Tibial nerve (tissue), 4 donors: ENCODE data around the gene ARL2BP. TPM values are rescaled to one million over a fixed set of nuclear protein-coding genes. Genes with fewer than 3 reads are reported as not detected.

Source experiments
- DNase-seq, 2 donors: peaks; one replicate each; pipeline ENCODE4 v3.0.0-alpha.2; 2019; ENCODE audit warnings: low spot score in 2 of 2
- H3K27ac ChIP-seq, 4 donors: fragments of 200-600 bp; sonication (generic) in 3 of 4; one replicate each; pipeline ENCODE4 v1.5.1; 2017 to 2019; ENCODE audit warnings: mild to moderate bottlenecking in 1 of 4
- H3K27me3 ChIP-seq, 2 donors: fragments of 200-600 bp; sonication (generic) in 1 of 2; one replicate each; pipeline versions ENCODE4 v1.5.1 to v1.6.0; 2017 to 2019
- H3K36me3 ChIP-seq, 3 donors: fragments of 200-600 bp; sonication (generic); one replicate each; pipeline ENCODE4 v1.5.1; 2018 to 2019
- H3K4me1 ChIP-seq, 4 donors: fragments of 200-600 bp; sonication (generic) in 3 of 4; one replicate each; pipeline ENCODE4 v1.5.1; 2017 to 2019
- H3K4me3 ChIP-seq, 4 donors: fragments of 200-600 bp; sonication (generic) in 3 of 4; one replicate each; pipeline ENCODE4 v1.5.1; 2017 to 2019; ENCODE audit warnings: mild to moderate bottlenecking in 1 of 4, moderate library complexity in 1 of 4
- H3K9me3 ChIP-seq, 4 donors: fragments of 200-600 bp; sonication (generic) in 3 of 4; one replicate each; pipeline ENCODE4 v1.5.1; 2017 to 2019
- EP300 ChIP-seq, 2 donors: sonication (generic); formaldehyde crosslinking; IDR thresholded peaks; one replicate each; pipeline ENCODE4 v1.6.1; 2017; ENCODE audit warnings: antibody characterized with exemption in 2 of 2, mild to moderate bottlenecking in 1 of 2
- POLR2A ChIP-seq, 2 donors: fragments of 450-650 bp; IDR thresholded peaks; one replicate each; pipeline ENCODE4 v1.6.1; 2017; ENCODE audit warnings: antibody characterized with exemption in 2 of 2, mild to moderate bottlenecking in 2 of 2, moderate library complexity in 2 of 2
- WGBS, 2 donors: methylation state at CpG; one replicate each; pipeline ENCODE4 v1.1.5; 2018; 5-methylcytosine and 5-hydroxymethylcytosine counted together
- total RNA-seq, 4 donors: library from RNA; depleted of rRNA; stranded (reverse); fragments of >200 nt; gene quantifications; one replicate each; pipeline ENCODE4 v1.1.0, GENCODE V29; 2016
- TF ChIP-seq, protein P1 (sequence below), 5 experiments: fragments of 200-600 bp in 3 of 5; fragments of 450-650 bp in 2 of 5; sonication (generic) in 3 of 5; IDR thresholded peaks; one replicate each; pipeline ENCODE4 v1.5.1; 2016 to 2019; ENCODE audit warnings: antibody characterized with exemption in 5 of 5, mild to moderate bottlenecking in 3 of 5, moderate library complexity in 2 of 5

Gene ARL2BP
- total RNA-seq, 4 donors from 2014 or later: 54.0 to 63.8 (median 55.5) TPM

DNA sequence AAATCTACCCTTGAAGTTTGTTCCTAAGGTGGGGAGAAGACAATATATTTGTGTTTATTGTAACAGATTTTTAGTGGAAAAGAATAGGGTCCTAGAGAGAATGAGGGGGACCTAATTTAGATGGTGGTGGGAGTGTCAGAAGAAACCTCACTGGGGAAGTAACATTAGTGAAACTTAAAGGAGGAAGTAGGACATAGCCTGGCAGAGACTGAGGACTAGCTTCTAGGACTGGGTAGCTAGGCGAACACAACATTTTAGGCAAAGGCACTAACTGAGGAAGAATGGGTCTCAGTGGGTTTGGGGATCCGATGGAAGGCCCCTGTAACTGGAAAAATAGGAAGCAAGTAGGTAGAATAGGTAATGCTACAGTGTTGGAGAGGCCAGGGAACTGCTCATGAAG, 4.2 kb upstream of the ARL2BP start:
- DNase-seq: no peak
- WGBS, 2 donors: 74 to 92% methylated on average over 2 of the region's 2 CpGs
- H3K27ac ChIP-seq: no peak overlapping the region
- TF ChIP-seq, protein P1, sequence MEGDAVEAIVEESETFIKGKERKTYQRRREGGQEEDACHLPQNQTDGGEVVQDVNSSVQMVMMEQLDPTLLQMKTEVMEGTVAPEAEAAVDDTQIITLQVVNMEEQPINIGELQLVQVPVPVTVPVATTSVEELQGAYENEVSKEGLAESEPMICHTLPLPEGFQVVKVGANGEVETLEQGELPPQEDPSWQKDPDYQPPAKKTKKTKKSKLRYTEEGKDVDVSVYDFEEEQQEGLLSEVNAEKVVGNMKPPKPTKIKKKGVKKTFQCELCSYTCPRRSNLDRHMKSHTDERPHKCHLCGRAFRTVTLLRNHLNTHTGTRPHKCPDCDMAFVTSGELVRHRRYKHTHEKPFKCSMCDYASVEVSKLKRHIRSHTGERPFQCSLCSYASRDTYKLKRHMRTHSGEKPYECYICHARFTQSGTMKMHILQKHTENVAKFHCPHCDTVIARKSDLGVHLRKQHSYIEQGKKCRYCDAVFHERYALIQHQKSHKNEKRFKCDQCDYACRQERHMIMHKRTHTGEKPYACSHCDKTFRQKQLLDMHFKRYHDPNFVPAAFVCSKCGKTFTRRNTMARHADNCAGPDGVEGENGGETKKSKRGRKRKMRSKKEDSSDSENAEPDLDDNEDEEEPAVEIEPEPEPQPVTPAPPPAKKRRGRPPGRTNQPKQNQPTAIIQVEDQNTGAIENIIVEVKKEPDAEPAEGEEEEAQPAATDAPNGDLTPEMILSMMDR (IDR thresholded peaks at IDR 0.05): no peak
- no peak for TF ChIP-seq EP300 (IDR thresholded peaks at IDR 0.05)
- TF ChIP-seq POLR2A (IDR thresholded peaks at IDR 0.05): no peak
- H3K36me3 ChIP-seq: peaks cover 0 to 27% (median 0%) of the 10 kb centered on the region in 3 donors
- no peak overlapping the region for H3K4me3 ChIP-seq
- no peaks in the 10 kb centered on the region for H3K27me3 ChIP-seq
- H3K4me1 ChIP-seq: peaks cover 0 to 7% (median 0%) of the 10 kb centered on the region in 4 donors
- no peaks in the 10 kb centered on the region for H3K9me3 ChIP-seq

GRCh38 chr16:57242650-57243049, 2.4 kb upstream of the ARL2BP start:
- Histone ChIP-seq H3K4me3 (no peak overlapping the region), H3K27ac (no peak overlapping the region), H3K9me3 (no peaks in the 10 kb centered on the region), H3K36me3 (peaks cover 0 to 18% (median 0%) of the 10 kb centered on the region in 3 donors), H3K4me1 (peaks cover 0 to 24% (median 4%) of the 10 kb centered on the region in 4 donors), H3K27me3 (no peaks in the 10 kb centered on the region)
- 84 to 90% methylated on average over 2 of the region's 2 CpGs for WGBS, 2 donors
- TF ChIP-seq POLR2A (IDR thresholded peaks at IDR 0.05) (no peak), EP300 (IDR thresholded peaks at IDR 0.05) (no peak)
- TF ChIP-seq, protein P1 (IDR thresholded peaks at IDR 0.05): no peak
- DNase-seq: no peak

- peaks cover 0 to 26% (median 4%) of the 10 kb centered on the region in 4 donors for H3K4me1 ChIP-seq
- TF ChIP-seq EP300 (IDR thresholded peaks at IDR 0.05): no peak
- DNase-seq: no peak
- no peaks in the 10 kb centered on the region for H3K27me3 ChIP-seq
- H3K36me3 ChIP-seq: peaks cover 0 to 22% (median 11%) of the 10 kb centered on the region in 3 donors
- H3K9me3 ChIP-seq: no peaks in the 10 kb centered on the region
- peak overlapping the region; percentile 35 to 79 (median 72) for H3K4me3 ChIP-seq
- 6 to 11% methylated on average over 9 of the region's 9 CpGs for WGBS, 2 donors
- peak overlapping the region; percentile 77 to 97 (median 93) for H3K27ac ChIP-seq
Observed at GRCh38 chr16:57244463-57244766, 644 bp upstream of the ARL2BP start.

DNA sequence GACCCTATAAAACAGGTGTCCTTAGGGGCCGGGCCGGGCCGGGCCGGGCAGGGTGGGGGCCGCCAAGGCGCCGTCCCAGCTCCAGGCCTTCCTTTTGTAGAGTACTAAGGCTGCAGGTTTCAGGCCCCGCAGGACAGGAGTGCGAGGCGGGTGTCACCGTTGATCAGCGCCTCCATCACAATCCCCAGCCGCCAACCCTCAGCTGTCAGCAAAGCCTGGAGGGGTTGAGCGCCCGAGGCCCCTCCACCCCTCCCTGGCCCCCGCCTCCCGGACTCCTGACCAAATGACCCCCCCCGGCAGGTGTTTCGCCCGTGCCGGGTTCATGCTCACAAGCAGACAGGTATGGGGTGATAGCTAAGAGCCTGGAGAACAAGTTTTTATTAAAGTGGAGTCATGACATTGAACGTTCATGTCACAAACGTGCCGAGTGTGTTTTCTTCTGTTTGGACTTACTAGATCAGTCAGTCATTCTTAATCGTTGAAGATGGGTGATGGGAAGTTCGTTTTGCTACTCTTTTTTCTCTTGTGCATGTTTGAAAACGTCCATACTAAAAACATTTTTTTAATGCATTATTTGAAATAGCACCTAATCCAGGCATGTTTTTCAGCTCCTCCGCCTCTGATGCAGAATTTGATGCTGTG, 534 bp downstream of the ARL2BP start:
- WGBS, 2 donors: 3 to 7% methylated on average over 12 to 28 of the region's 28 CpGs
- Histone ChIP-seq H3K9me3 (no peaks in the 10 kb centered on the region), H3K27me3 (no peaks in the 10 kb centered on the region), H3K4me3 (peak overlapping the region; percentile 72 to 94 (median 76)), H3K4me1 (peaks cover 0 to 26% (median 4%) of the 10 kb centered on the region in 4 donors), H3K36me3 (peaks cover 0 to 34% (median 11%) of the 10 kb centered on the region in 3 donors), H3K27ac (peak overlapping the region; percentile 77 to 97 (median 93))
- peak in 1 of 2 donors; percentile 39 for DNase-seq
- TF ChIP-seq EP300 (IDR thresholded peaks at IDR 0.05): no peak

GRCh38 chr16:57251352-57251751, 6.3 kb downstream of the ARL2BP start:
- DNase-seq: no peak
- Histone ChIP-seq H3K4me3 (no peak overlapping the region), H3K9me3 (no peaks in the 10 kb centered on the region), H3K4me1 (peaks cover 0 to 15% (median 2%) of the 10 kb centered on the region in 4 donors), H3K27me3 (no peaks in the 10 kb centered on the region), H3K27ac (no peak overlapping the region), H3K36me3 (peaks cover 3 to 91% (median 17%) of the 10 kb centered on the region in 3 donors)
- 96 to 98% methylated on average over 2 of the region's 2 CpGs for WGBS, 2 donors
- no peak for TF ChIP-seq POLR2A (IDR thresholded peaks at IDR 0.05)
- TF ChIP-seq, protein P1 (IDR thresholded peaks at IDR 0.05): no peak
- TF ChIP-seq EP300 (IDR thresholded peaks at IDR 0.05): no peak

DNA sequence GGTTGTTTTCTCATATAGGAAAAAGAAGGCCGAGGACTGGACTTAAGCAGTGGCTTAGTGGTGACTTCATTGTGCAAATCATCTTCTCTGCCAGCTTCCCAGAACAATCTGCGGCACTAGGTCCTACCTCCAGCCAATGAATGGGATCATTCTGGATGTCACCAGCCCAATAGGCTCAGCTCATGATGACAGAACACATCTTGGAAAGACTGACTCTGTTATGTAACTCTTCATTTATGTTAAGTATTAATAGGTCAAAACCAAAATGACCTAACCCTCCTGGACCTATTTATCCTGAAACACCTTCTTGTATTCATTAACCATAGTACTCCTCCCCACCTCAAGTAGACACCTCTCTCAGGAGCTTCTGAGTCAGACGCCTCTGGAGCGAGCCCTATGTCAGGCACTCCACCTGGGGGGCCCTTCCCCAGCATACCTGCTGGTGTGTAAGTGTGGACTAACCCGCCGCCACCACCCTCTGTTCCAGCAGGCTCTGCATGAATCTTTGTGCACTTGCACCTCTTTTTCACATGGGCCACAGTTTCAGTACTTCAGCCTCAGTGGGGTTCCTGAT, 7.2 kb downstream of the ARL2BP start:
- H3K27me3 ChIP-seq: no peaks in the 10 kb centered on the region
- TF ChIP-seq POLR2A (IDR thresholded peaks at IDR 0.05) (no peak), EP300 (IDR thresholded peaks at IDR 0.05) (no peak)
- TF ChIP-seq, protein P1 (IDR thresholded peaks at IDR 0.05): no peak
- WGBS, 2 donors: 82 to 86% methylated on average over 6 of the region's 6 CpGs
- no peak overlapping the region for H3K27ac ChIP-seq
- no peak for DNase-seq
- H3K36me3 ChIP-seq: peaks cover 3 to 98% (median 17%) of the 10 kb centered on the region in 3 donors
- H3K9me3 ChIP-seq: no peaks in the 10 kb centered on the region
- H3K4me3 ChIP-seq: no peak overlapping the region
- peaks cover 0 to 8% (median 0%) of the 10 kb centered on the region in 4 donors for H3K4me1 ChIP-seq
